Esophagus muscularis mucosa (tissue), 4 donors: ENCODE data around the gene MYH11. TPM values are rescaled to one million over a fixed set of nuclear protein-coding genes. Genes with fewer than 3 reads are reported as not detected.

Experiments
- DNase-seq: peaks from one replicate; pipeline ENCODE4 v3.0.0-alpha.2; 2017; ENCODE audit errors: extremely low spot score
- H3K27ac ChIP-seq, 4 donors: fragments of 200-600 bp; sonication (generic); replicated peaks in 1 of 4; 1 replicate in 3 of 4; 2 replicates in 1 of 4; pipeline ENCODE4 v1.5.1; 2016 to 2019; ENCODE audit warnings: mild to moderate bottlenecking in 1 of 4
- H3K27me3 ChIP-seq, 4 donors: fragments of 200-600 bp; sonication (generic); one replicate each; pipeline versions ENCODE4 v1.5.1 to v1.6.0; 2016 to 2019
- H3K36me3 ChIP-seq, 4 donors: fragments of 200-600 bp; sonication (generic); one replicate each; pipeline ENCODE4 v1.5.1; 2016 to 2019
- H3K4me1 ChIP-seq, 4 donors: fragments of 200-600 bp; sonication (generic); one replicate each; pipeline ENCODE4 v1.5.1; 2016 to 2019
- H3K4me3 ChIP-seq, 4 donors: fragments of 200-600 bp; sonication (generic); 1 replicate in 2 of 4; 2 replicates in 2 of 4; pipeline ENCODE4 v1.5.1; 2016 to 2019; ENCODE audit warnings: mild to moderate bottlenecking in 4 of 4, moderate library complexity in 1 of 4
- H3K9me3 ChIP-seq, 4 donors: fragments of 200-600 bp; sonication (generic); 1 replicate in 3 of 4; 2 replicates in 1 of 4; pipeline ENCODE4 v1.5.1; 2016 to 2019
- EP300 ChIP-seq: sonication (generic); formaldehyde crosslinking; IDR thresholded peaks from one replicate; pipeline ENCODE4 v1.6.1; 2017; ENCODE audit warnings: antibody characterized with exemption
- POLR2A ChIP-seq: fragments of 450-650 bp; IDR thresholded peaks from one replicate; pipeline ENCODE4 v1.6.1; 2017; ENCODE audit warnings: antibody characterized with exemption, moderate library complexity, mild to moderate bottlenecking, low read depth
- POLR2AphosphoS5 ChIP-seq, 2 donors: sonication (generic); formaldehyde crosslinking; IDR thresholded peaks; one replicate each; pipeline ENCODE4 v1.6.1; 2017; ENCODE audit warnings: antibody characterized with exemption in 2 of 2
- WGBS: methylation state at CpG from one replicate; pipeline ENCODE4 v1.1.5; 2018; 5-methylcytosine and 5-hydroxymethylcytosine counted together
- intact Hi-C: fragments of 100-400 bp; cut with DNase I; formaldehyde crosslinking; loops from one replicate; pipeline ENCODE4 v1.15.1; 2023
- total RNA-seq, 4 donors: library from RNA; depleted of rRNA; stranded (reverse); fragments of >200 nt; gene quantifications; one replicate each; pipeline versions ENCODE4 v1.1.0 to v1.2.1, GENCODE V29; 2016
- TF ChIP-seq, protein P1 (sequence below), 3 experiments: fragments of 200-600 bp in 2 of 3; fragments of 450-650 bp in 1 of 3; sonication (generic) in 2 of 3; IDR thresholded peaks; one replicate each; pipeline ENCODE4 v1.5.1; 2017 to 2019; ENCODE audit warnings: antibody characterized with exemption in 3 of 3, mild to moderate bottlenecking in 2 of 3, moderate library complexity in 1 of 3

Gene MYH11
- total RNA-seq, 4 donors from 2014 or later = 9,583 to 20,476 (median 14,208) TPM

- Histone ChIP-seq H3K4me3 (no peak overlapping the region), H3K9me3 (no peaks in the 10 kb centered on the region), H3K27me3 (no peaks in the 10 kb centered on the region), H3K36me3 (peaks cover 4 to 100% (median 89%) of the 10 kb centered on the region in 4 donors), H3K27ac (peak overlapping the region; percentile 70 to 75 (median 73)), H3K4me1 (peaks cover 0 to 80% (median 68%) of the 10 kb centered on the region in 4 donors)
- intact Hi-C loops = no loop called here
- 81% methylated on average over 11 of the region's 18 CpGs for WGBS
- TF ChIP-seq POLR2AphosphoS5 (IDR thresholded peaks at IDR 0.05) (peak in 1 of 2 donors; percentile 68), POLR2A (no peak)
- DNase-seq = no peak
Measured at GRCh38 chr16:15749985-15750384, 106.8 kb downstream of the MYH11 start.

GRCh38 chr16:15749371-15749770 lies 107.5 kb downstream of the MYH11 start:
- Histone ChIP-seq H3K27ac (peak overlapping the region; percentile 70 to 75 (median 73)), H3K9me3 (no peaks in the 10 kb centered on the region), H3K36me3 (peaks cover 4 to 100% (median 87%) of the 10 kb centered on the region in 4 donors), H3K27me3 (no peaks in the 10 kb centered on the region), H3K4me1 (peaks cover 0 to 80% (median 71%) of the 10 kb centered on the region in 4 donors), H3K4me3 (no peak overlapping the region)
- TF ChIP-seq POLR2A (no peak), POLR2AphosphoS5 (IDR thresholded peaks at IDR 0.05) (peak in 1 of 2 donors; percentile 58)
- WGBS = 21% methylated on average over 2 of the region's 2 CpGs
- no peak for DNase-seq
- intact Hi-C loops = no loop called here

DNA sequence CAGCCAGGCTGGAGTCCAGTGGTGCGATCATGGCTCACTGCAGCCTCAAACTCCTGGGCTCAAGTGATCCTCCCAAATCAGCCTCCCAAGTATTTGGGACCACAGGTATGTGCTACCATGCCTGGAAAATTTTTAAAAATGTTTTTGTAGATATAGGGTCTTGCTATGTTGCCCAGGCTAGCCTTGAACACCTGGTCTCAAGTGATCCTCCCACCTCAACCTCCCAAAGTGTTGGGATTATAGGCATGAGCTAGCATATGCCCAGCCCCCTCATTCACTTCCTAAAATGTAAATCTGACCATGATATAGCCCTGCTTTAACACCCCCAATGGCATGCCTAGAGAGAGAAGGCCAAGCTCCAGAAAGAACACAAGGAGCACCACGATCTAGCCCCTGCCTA lies 108.2 kb downstream of the MYH11 start:
- Histone ChIP-seq H3K27me3 (no peaks in the 10 kb centered on the region), H3K27ac (peak overlapping the region; percentile 70 to 75 (median 73)), H3K4me1 (peaks cover 0 to 80% (median 72%) of the 10 kb centered on the region in 4 donors), H3K9me3 (no peaks in the 10 kb centered on the region), H3K4me3 (no peak overlapping the region), H3K36me3 (peaks cover 7 to 100% (median 88%) of the 10 kb centered on the region in 4 donors)
- intact Hi-C loops = no loop called here
- no peak for DNase-seq
- TF ChIP-seq POLR2AphosphoS5 (IDR thresholded peaks at IDR 0.05) (peak in 1 of 2 donors; percentile 40), EP300 (no peak)
- 83% methylated on average over 2 of the region's 2 CpGs for WGBS

DNA sequence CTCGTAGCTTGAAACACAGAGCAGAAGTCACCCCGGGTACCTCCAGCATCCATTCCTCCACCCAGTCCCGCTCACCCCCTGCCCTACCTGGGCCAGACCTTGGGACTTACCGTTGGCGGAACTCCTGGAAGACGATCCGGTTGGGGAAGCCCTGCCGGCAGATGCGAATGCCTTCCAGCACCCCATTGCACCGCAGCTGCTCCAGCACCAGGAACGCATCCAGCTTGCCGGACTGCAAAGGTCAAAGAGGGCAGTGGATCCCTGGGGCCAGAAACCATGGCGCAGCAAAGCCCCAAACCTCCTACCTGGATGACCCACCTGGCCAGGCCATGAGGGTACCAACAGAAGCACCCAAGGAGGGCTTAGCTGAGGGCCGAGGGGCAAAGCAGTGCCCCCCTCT lies 108.9 kb downstream of the MYH11 start:
- Histone ChIP-seq H3K27ac (peak overlapping the region; percentile 70 to 75 (median 73)), H3K4me1 (peaks cover 0 to 79% (median 70%) of the 10 kb centered on the region in 4 donors), H3K4me3 (no peak overlapping the region), H3K27me3 (no peaks in the 10 kb centered on the region), H3K36me3 (peaks cover 13 to 100% (median 88%) of the 10 kb centered on the region in 4 donors), H3K9me3 (no peaks in the 10 kb centered on the region)
- no peak for DNase-seq
- intact Hi-C loops = no loop called here
- WGBS = 66% methylated on average over 14 of the region's 14 CpGs
- TF ChIP-seq EP300 (no peak), POLR2AphosphoS5 (IDR thresholded peaks at IDR 0.05) (peak; percentile 45 to 69)

DNA sequence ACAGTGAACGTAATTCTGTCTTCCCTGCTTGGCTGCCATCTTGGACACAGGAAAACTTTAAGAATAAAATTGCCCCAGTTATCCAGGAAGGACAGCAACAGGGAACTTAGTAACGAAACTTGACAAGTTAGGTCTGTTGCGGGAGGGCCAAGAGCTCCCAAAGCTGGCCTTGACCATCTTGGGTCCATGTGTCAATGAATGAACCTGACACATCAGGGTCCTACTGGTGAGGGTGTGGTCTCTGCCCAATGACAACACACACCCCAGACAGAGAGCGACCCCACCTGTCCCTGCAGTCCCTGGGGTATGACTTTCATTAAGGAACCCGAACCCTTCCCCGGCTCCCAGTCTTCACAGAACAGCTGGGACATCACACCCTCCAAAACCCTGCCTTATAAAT lies 110.5 kb downstream of the MYH11 start:
- Histone ChIP-seq H3K27ac (peak overlapping the region; percentile 70 to 75 (median 73)), H3K9me3 (no peaks in the 10 kb centered on the region), H3K36me3 (peaks cover 16 to 100% (median 89%) of the 10 kb centered on the region in 4 donors), H3K4me1 (peaks cover 0 to 74% (median 67%) of the 10 kb centered on the region in 4 donors), H3K4me3 (no peak overlapping the region), H3K27me3 (no peaks in the 10 kb centered on the region)
- DNase-seq = no peak
- intact Hi-C loops = no loop called here
- TF ChIP-seq POLR2AphosphoS5 (IDR thresholded peaks at IDR 0.05) (peak in 1 of 2 donors; percentile 57), EP300 (no peak), POLR2A (no peak)
- TF ChIP-seq, protein P1, sequence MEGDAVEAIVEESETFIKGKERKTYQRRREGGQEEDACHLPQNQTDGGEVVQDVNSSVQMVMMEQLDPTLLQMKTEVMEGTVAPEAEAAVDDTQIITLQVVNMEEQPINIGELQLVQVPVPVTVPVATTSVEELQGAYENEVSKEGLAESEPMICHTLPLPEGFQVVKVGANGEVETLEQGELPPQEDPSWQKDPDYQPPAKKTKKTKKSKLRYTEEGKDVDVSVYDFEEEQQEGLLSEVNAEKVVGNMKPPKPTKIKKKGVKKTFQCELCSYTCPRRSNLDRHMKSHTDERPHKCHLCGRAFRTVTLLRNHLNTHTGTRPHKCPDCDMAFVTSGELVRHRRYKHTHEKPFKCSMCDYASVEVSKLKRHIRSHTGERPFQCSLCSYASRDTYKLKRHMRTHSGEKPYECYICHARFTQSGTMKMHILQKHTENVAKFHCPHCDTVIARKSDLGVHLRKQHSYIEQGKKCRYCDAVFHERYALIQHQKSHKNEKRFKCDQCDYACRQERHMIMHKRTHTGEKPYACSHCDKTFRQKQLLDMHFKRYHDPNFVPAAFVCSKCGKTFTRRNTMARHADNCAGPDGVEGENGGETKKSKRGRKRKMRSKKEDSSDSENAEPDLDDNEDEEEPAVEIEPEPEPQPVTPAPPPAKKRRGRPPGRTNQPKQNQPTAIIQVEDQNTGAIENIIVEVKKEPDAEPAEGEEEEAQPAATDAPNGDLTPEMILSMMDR (IDR thresholded peaks at IDR 0.05) = no peak
- 90% methylated on average over 6 of the region's 6 CpGs for WGBS

- 75% methylated on average over 1 of the region's 1 CpG for WGBS
- no peak for DNase-seq
- H3K9me3 ChIP-seq = no peaks in the 10 kb centered on the region
- H3K4me3 ChIP-seq = no peak overlapping the region
- TF ChIP-seq POLR2AphosphoS5 (IDR thresholded peaks at IDR 0.05) (peak in 1 of 2 donors; percentile 55), EP300 (no peak)
- H3K27me3 ChIP-seq = no peaks in the 10 kb centered on the region
- H3K27ac ChIP-seq = peak overlapping the region; percentile 1 to 67 (median 26)
- H3K36me3 ChIP-seq = peaks cover 20 to 100% (median 94%) of the 10 kb centered on the region in 4 donors
- intact Hi-C loops = no loop called here
- H3K4me1 ChIP-seq = peaks cover 0 to 83% (median 63%) of the 10 kb centered on the region in 4 donors
Measured at GRCh38 chr16:15743657-15744056, 113.2 kb downstream of the MYH11 start.

DNA sequence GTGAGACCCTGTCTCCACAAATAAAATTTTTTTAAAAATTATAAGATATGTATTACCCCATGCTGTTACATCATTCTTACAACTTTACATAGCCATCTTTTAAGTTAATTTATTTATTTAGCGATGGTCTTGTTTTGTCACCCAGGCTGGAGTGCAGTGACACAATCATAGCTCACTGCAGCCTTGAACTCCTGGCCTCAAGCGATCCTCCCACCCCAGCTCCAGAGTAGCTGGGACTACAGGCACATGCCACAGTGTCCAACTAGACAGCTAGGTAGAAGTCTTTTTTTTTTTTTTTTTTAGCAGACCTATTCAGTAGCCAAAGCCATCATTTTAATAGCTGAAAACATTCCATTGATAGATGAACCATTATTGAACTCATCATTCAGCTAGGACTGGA lies 114.1 kb downstream of the MYH11 start:
- Histone ChIP-seq H3K9me3 (no peaks in the 10 kb centered on the region), H3K36me3 (peaks cover 16 to 100% (median 94%) of the 10 kb centered on the region in 4 donors), H3K4me1 (peaks cover 0 to 87% (median 58%) of the 10 kb centered on the region in 4 donors), H3K27me3 (no peaks in the 10 kb centered on the region), H3K27ac (peak overlapping the region; percentile 15 to 67 (median 42)), H3K4me3 (no peak overlapping the region)
- intact Hi-C loops = no loop called here
- DNase-seq = no peak
- WGBS = 94% methylated on average over 2 of the region's 2 CpGs
- TF ChIP-seq, protein P1 (IDR thresholded peaks at IDR 0.05) = no peak
- TF ChIP-seq POLR2AphosphoS5 (IDR thresholded peaks at IDR 0.05) (peak in 1 of 2 donors; percentile 33), EP300 (no peak), POLR2A (no peak)
